Muscle layer of duodenum (tissue), 2 donors: ENCODE data around the gene MYH4.

Experiments used
- H3K27ac ChIP-seq: one replicate; pipeline ENCODE4 v1.7.0; 2013; ENCODE audit warnings: mild to moderate bottlenecking, low read length
- H3K27me3 ChIP-seq: one replicate; pipeline ENCODE4 v1.7.0; 2013; ENCODE audit warnings: low read depth, mild to moderate bottlenecking, control low read depth, low read length
- H3K36me3 ChIP-seq, 2 donors: one replicate each; pipeline ENCODE4 v1.7.0; 2013; ENCODE audit warnings: low read length in 2 of 2, control low read depth in 1 of 2, mild to moderate bottlenecking in 1 of 2; ENCODE audit not compliant: insufficient read depth in 2 of 2, control insufficient read depth in 1 of 2
- H3K4me1 ChIP-seq, 2 donors: one replicate each; pipeline ENCODE4 v1.7.0; 2013; ENCODE audit warnings: low read length in 2 of 2, mild to moderate bottlenecking in 2 of 2, control low read depth in 1 of 2, moderate library complexity in 1 of 2; ENCODE audit not compliant: insufficient read depth in 2 of 2, control insufficient read depth in 1 of 2
- H3K4me3 ChIP-seq, 2 donors: one replicate each; pipeline ENCODE4 v1.7.0; 2013; ENCODE audit warnings: low read length in 2 of 2, low read depth in 1 of 2, mild to moderate bottlenecking in 1 of 2
- H3K9me3 ChIP-seq, 2 donors: one replicate each; pipeline ENCODE4 v1.7.0; 2013; ENCODE audit warnings: low read length in 2 of 2, control low read depth in 1 of 2, mild to moderate bottlenecking in 1 of 2; ENCODE audit not compliant: control insufficient read depth in 1 of 2
- donor health status: healthy.

Gene MYH4

DNA sequence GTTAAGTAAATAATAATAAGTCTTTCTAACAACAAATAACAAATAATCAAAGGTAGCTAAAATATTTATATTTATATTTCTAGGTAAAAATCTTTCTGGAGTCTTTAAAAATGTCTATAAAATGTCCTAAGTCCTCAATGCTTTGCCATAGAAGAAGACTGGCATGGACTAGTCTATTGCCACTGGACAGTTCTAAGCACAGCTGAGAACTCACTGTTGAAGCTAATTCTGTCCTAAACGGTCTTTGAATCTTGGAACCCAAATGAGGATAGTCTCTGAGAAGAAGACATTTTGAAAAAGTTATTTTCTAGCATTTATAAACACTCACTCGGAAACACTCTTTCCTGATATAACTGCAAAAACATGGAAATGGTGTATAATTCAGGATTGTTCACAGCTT is 48.1 kb downstream of the MYH4 start:
- H3K4me3 ChIP-seq = no peak overlapping the region
- H3K4me1 ChIP-seq = no peaks in the 10 kb centered on the region
- no peaks in the 10 kb centered on the region for H3K36me3 ChIP-seq
- H3K27ac ChIP-seq = no peak overlapping the region
- H3K27me3 ChIP-seq = no peaks in the 10 kb centered on the region
- H3K9me3 ChIP-seq = no peaks in the 10 kb centered on the region

DNA sequence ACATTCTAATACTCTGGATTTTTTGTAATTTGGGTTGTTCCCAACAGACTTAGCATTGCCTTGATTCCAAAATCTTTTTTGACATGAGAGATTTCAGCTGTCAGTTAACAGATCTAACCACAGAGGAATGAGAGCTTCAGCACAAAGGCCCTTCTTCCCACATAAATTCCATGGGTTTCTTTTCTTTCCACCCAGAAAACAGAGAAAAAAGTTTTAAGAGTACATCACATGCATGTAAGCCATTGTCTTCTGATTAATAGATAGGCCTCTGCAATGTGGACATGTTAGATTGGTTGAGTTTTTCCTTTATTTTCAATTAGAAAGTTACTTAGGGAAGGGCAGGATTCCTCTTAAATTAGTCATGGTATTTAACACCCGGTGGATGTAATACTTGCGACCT is 48.5 kb downstream of the MYH4 start:
- Histone ChIP-seq H3K4me3 (no peak overlapping the region), H3K27me3 (no peaks in the 10 kb centered on the region), H3K9me3 (no peaks in the 10 kb centered on the region), H3K27ac (no peak overlapping the region), H3K36me3 (no peaks in the 10 kb centered on the region), H3K4me1 (no peaks in the 10 kb centered on the region)

DNA sequence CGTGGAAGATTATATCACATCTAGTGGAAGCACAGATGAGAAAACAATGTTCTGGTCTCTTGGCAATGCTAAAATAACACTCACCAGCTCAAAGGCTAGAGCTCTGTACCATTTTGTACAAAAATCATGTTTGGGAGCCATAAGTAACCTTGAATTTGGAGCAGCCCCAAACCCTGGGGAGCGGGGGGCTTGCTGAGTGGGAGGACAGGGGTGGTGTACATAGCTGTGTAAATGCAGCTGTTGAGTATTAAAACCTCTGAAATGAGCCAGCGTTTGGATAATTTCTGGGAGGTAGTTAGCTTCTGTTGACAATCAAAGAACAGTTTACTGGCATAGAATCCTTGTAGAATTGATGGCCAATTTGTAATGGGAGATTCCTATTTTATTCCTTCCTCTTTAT is 51.9 kb downstream of the MYH4 start:
- no peaks in the 10 kb centered on the region for H3K9me3 ChIP-seq
- H3K4me1 ChIP-seq = no peaks in the 10 kb centered on the region
- no peaks in the 10 kb centered on the region for H3K36me3 ChIP-seq
- H3K27ac ChIP-seq = no peak overlapping the region
- no peak overlapping the region for H3K4me3 ChIP-seq
- no peaks in the 10 kb centered on the region for H3K27me3 ChIP-seq

DNA sequence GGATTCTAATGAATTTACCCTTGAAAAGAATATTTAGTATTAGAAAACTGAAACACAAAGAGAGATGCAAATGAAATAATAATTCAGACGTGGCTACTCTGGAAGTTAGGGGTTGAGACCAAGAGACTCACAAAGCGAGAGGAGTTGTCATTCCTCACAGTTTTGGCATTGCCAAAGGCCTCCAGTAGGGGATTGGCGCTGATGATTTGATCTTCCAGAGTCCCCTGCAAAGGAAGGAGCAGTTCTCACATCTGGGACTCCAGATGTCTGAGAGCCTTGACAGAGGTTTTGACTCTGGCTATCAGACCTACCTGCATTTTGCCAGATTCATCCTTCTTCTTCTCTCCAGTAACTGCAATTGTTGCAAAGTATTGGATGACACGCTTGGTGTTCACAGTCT is 54.2 kb downstream of the MYH4 start:
- no peaks in the 10 kb centered on the region for H3K36me3 ChIP-seq
- H3K27ac ChIP-seq = no peak overlapping the region

DNA sequence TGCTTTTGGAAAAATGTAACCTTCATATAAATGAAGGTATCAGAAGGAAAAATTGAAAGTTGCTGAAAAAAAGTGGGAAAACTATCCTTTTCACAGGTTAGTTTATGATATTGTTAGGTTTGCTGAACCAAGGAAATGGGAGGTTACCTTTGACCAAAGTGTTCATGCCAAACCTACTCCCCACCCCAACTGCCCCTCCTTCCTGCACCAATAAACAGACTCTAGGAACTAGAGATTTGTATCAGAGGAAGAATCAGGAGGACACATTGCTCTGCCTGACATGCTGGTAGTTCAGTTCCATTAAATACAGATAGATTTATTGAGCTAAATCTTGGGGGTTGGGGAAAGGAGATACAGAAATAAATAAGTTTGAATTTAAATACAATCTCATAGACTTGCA is 65.8 kb downstream of the MYH4 start:
- Histone ChIP-seq H3K4me3 (no peak overlapping the region), H3K9me3 (no peaks in the 10 kb centered on the region), H3K36me3 (no peaks in the 10 kb centered on the region), H3K27me3 (no peaks in the 10 kb centered on the region), H3K27ac (no peak overlapping the region), H3K4me1 (no peaks in the 10 kb centered on the region)

More for the DNA sequence above, 54.2 kb downstream of the MYH4 start:
- Histone ChIP-seq H3K27me3 (no peaks in the 10 kb centered on the region), H3K4me1 (no peaks in the 10 kb centered on the region), H3K4me3 (no peak overlapping the region), H3K9me3 (no peaks in the 10 kb centered on the region)

DNA sequence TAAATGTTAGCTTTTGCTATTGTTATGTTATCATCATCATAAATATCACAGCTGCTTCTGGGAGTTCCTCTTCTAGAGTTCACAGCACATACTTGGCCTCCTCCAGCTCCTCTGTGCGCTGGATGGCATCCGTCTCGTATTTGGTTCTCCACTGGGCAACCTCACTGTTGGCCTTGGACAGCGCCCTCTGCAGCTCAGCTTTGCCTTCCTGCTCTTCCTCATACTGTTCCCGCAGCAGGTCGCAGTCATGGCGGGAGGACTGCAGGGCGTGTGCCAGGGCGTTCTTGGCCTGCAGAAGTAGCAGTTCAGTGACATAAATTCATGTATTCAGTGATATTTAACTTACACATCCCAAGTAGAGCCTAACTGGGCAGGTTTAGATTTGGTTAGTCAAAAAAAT is 71.0 kb downstream of the MYH4 start:
- H3K27ac ChIP-seq = no peak overlapping the region
- H3K4me3 ChIP-seq = no peak overlapping the region
- H3K9me3 ChIP-seq = no peaks in the 10 kb centered on the region
- H3K27me3 ChIP-seq = no peaks in the 10 kb centered on the region
- H3K4me1 ChIP-seq = no peaks in the 10 kb centered on the region
- no peaks in the 10 kb centered on the region for H3K36me3 ChIP-seq

DNA sequence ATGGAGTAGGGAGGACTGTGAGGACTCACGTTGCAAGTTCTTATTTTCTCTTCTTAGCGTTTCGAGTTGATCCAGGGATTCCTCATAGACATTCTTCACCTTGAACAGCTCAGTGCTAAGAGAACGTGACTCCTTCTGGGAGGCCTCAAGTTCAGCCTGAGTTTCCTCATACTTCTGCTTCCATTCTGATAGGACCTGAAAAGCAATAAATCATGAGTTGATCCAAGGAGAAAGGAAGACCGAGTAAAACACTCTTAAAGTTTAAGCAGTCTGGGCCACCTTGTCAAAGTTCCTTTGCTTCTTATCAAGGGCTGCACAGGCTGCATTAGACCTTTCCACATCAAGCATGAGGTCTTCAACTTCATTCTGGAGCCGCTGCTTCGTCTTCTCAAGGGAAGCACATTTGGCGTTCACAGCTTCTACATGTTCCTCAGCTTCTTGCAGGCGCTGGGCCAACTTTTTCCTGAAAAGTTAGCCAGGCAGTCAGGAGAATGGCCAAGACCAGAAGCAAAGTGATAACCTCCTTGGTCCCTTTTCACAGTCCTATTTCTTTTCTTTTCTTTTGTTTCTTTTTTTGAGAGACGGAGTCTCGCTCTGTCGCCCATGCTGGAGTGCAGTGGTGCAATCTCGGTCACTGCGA is 72.7 kb downstream of the MYH4 start:
- no peak overlapping the region for H3K4me3 ChIP-seq
- no peaks in the 10 kb centered on the region for H3K9me3 ChIP-seq
- H3K4me1 ChIP-seq = no peaks in the 10 kb centered on the region
- H3K36me3 ChIP-seq = no peaks in the 10 kb centered on the region
- no peaks in the 10 kb centered on the region for H3K27me3 ChIP-seq
- H3K27ac ChIP-seq = no peak overlapping the region

DNA sequence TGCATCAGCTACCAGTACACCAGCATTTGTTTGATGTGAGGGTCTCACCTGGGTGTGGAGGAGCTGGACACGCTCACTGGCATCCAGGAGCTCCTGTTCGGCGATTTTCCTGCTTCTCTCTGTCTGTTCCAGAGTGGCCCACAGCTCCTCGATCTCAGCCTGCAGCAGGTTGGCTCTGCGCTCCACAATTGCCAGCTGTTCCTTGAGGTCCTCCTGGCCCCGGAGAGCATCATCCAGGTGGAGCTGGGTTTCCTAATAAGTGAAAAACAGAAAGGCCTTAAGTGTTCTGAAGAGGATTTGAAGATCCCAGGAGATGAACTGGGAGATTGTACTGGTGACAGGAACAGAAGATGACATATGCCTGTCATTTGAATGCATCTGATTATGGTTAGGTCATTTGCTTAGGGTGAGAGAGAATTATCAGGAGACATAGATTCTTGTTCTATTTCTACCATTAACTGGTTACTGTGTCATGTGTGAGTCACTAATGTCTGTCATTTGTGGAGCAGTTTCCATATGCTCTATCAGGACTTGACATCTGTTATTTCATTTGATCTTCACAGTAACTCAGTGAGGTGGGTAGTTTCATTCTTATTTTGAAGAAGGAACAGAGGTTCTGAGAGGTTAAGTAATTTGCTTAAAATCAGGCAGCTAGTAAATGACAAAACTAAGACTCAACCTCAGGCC is 75.0 kb downstream of the MYH4 start:
- H3K27ac ChIP-seq = no peak overlapping the region
- no peaks in the 10 kb centered on the region for H3K9me3 ChIP-seq
- no peaks in the 10 kb centered on the region for H3K36me3 ChIP-seq
- no peak overlapping the region for H3K4me3 ChIP-seq
- H3K4me1 ChIP-seq = no peaks in the 10 kb centered on the region
- no peaks in the 10 kb centered on the region for H3K27me3 ChIP-seq
